Subcutaneous abdominal adipose tissue (tissue), 5 donors: ENCODE data around the gene IWS1.

ENCODE experiments used
- H3K27ac ChIP-seq: one replicate; pipeline ENCODE4 v1.7.0; 2013; ENCODE audit warnings: low read depth, mild to moderate bottlenecking, inconsistent platforms, low read length, moderate library complexity
- H3K27me3 ChIP-seq, 5 donors: one replicate each; pipeline ENCODE4 v1.7.0; 2013; ENCODE audit warnings: low read length in 5 of 5, inconsistent platforms in 1 of 5; ENCODE audit not compliant: control insufficient read depth in 5 of 5, insufficient read depth in 4 of 5
- H3K36me3 ChIP-seq, 5 donors: one replicate each; pipeline ENCODE4 v1.7.0; 2013; ENCODE audit warnings: low read length in 5 of 5; ENCODE audit not compliant: control insufficient read depth in 5 of 5, insufficient read depth in 5 of 5
- H3K4me1 ChIP-seq, 5 donors: one replicate each; pipeline ENCODE4 v1.7.0; 2013; ENCODE audit warnings: low read length in 5 of 5, mild to moderate bottlenecking in 3 of 5, moderate library complexity in 1 of 5; ENCODE audit not compliant: control insufficient read depth in 5 of 5, insufficient read depth in 5 of 5
- H3K4me3 ChIP-seq, 5 donors: one replicate each; pipeline ENCODE4 v1.7.0; 2013; ENCODE audit warnings: low read length in 5 of 5, low read depth in 1 of 5
- H3K9ac ChIP-seq, 5 donors: one replicate each; pipeline ENCODE4 v1.7.0; 2013; ENCODE audit warnings: low read length in 5 of 5, mild to moderate bottlenecking in 4 of 5, moderate library complexity in 3 of 5
- H3K9me3 ChIP-seq, 5 donors: one replicate each; pipeline ENCODE4 v1.7.0; 2013; ENCODE audit warnings: low read length in 5 of 5; ENCODE audit not compliant: control insufficient read depth in 5 of 5
- donor health status: healthy.
- donor health status: healthy.
- donor health status: healthy.
- donor health status: healthy.
- donor health status: healthy.

IWS1 gene

DNA sequence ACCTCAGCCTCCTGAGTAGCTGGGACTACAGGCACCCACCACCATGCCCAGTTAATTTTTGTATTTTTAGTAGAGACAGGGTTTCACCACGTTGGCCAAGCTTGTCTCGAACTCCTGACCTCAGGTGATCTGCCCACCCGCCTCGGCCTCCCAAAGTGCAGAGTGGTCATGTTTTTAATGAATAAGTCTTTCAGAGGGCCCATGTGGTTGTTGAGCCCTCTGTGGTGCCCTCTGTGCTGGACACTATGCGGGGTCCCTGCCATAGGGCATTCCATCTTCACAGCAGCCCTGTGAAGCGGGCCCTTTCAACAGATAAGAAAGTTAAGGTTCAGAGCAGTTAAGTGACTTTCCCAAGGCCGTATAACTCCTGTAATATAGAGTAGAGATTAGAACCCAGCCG lies 35.1 kb upstream of the IWS1 start:
- H3K9ac ChIP-seq: no peak overlapping the region
- no peaks in the 10 kb centered on the region for H3K27me3 ChIP-seq
- H3K27ac ChIP-seq: no peak overlapping the region
- H3K4me3 ChIP-seq: no peak overlapping the region
- H3K4me1 ChIP-seq: peaks cover 3 to 29% (median 21%) of the 10 kb centered on the region in 5 donors
- peaks cover 0 to 4% (median 3%) of the 10 kb centered on the region in 5 donors for H3K9me3 ChIP-seq
- H3K36me3 ChIP-seq: no peaks in the 10 kb centered on the region

DNA sequence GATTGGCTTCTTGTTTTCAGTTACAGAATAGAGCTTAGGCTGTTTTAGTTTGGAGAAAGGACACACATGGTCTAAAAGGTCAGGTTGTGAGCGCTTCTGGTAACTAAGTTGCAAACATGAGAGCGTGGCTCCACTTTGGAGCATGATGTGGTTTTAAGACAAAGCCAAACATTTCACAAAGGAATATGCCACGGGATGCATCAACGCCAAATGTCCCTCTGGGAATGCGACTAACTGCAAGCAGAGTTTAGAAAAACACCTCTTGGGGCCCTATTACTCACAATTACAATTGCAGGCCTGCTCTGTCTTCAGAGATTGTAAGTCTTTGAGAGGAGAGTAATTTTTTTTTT lies 34.6 kb upstream of the IWS1 start:
- Histone ChIP-seq H3K9me3 (peaks cover 0 to 7% (median 3%) of the 10 kb centered on the region in 5 donors), H3K36me3 (no peaks in the 10 kb centered on the region), H3K4me3 (no peak overlapping the region), H3K9ac (peak overlapping the region in 1 of 5 donors; percentile 2), H3K27ac (no peak overlapping the region), H3K4me1 (peaks cover 3 to 29% (median 21%) of the 10 kb centered on the region in 5 donors), H3K27me3 (no peaks in the 10 kb centered on the region)

DNA sequence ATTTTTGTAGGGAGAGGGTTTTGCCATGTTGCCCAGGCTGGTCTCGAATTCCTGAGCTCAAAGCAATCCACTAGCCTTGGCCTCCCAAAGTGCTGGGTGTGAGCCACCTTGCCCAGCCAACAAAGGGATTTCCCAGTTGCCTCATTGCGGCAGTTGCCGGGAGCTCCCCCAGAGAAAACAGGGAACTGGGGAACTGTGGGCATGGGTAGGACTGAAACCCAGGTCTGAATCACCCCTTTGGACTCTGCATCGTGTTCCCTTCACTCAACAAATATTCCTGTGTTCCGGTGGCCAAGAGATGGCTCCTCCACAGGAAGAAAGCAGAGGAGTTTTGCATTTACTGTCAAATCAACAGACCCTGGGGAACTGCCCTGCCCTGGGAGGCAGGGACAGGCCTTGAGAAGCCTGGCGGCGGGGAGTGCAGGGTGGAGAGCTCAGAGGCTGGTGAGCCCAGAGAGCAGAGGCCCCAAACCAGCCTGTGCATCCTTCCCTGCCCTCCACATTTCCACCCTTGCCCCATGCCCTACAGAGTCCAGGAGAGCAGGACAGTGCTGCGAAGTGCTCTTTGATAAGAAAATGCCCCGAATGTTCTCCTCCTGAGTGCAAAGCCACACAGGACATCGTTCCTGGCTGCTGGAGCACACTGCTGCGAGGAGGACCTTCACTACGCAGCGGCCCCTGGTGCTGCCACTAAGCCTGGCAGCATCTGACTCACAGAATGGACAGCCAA lies 34.1 kb upstream of the IWS1 start:
- Histone ChIP-seq H3K9ac (peak overlapping the region in 1 of 5 donors; percentile 2), H3K27ac (no peak overlapping the region), H3K36me3 (no peaks in the 10 kb centered on the region), H3K4me3 (no peak overlapping the region), H3K4me1 (peaks cover 3 to 29% (median 21%) of the 10 kb centered on the region in 5 donors), H3K27me3 (no peaks in the 10 kb centered on the region), H3K9me3 (peaks cover 0 to 8% (median 3%) of the 10 kb centered on the region in 5 donors)

DNA sequence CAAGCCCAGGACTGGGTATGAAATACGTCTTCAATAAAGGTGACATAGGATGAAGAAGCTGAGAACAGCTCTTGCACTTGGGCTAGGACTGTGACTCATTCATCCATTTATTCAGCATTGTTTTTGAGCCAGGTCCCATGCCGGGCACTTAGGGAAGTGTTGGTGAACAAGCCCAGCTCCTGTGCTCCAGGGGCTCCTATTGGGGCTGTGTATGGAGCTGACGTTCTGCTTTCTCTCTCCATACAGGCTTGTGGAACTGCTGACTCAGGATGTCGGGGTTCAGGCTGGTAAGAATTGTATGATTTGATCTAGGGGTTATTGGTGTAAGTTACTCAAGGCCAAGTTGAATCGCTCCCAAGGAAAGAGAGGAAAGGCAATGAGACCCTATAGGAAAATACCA lies 33.2 kb upstream of the IWS1 start:
- Histone ChIP-seq H3K36me3 (no peaks in the 10 kb centered on the region), H3K9ac (no peak overlapping the region), H3K4me3 (no peak overlapping the region), H3K4me1 (peaks cover 3 to 29% (median 21%) of the 10 kb centered on the region in 5 donors), H3K9me3 (peaks cover 0 to 8% (median 3%) of the 10 kb centered on the region in 5 donors), H3K27ac (no peak overlapping the region), H3K27me3 (no peaks in the 10 kb centered on the region)

DNA sequence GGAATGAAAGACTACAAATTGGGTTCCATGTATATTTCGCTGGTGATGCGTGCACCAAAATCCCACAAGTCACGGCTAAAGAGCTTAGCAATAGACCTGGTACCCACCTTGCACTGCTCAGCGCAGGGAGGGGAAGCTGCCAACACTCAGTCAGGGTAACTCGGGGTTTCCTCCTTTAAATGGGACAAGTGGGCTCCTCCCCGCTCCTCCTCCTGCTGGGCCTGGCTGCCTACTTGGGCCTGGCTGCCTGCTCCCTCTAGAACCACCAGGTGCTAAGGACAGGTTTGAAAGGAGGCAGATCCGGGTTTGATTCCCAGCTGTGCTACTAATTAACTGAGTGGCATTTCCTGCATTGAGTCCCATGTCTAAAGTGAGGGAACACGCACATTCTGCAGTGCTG lies 32.6 kb upstream of the IWS1 start:
- Histone ChIP-seq H3K9ac (no peak overlapping the region), H3K27ac (no peak overlapping the region), H3K36me3 (no peaks in the 10 kb centered on the region), H3K4me3 (no peak overlapping the region), H3K4me1 (peaks cover 3 to 29% (median 21%) of the 10 kb centered on the region in 5 donors), H3K9me3 (peaks cover 0 to 8% (median 3%) of the 10 kb centered on the region in 5 donors), H3K27me3 (no peaks in the 10 kb centered on the region)

DNA sequence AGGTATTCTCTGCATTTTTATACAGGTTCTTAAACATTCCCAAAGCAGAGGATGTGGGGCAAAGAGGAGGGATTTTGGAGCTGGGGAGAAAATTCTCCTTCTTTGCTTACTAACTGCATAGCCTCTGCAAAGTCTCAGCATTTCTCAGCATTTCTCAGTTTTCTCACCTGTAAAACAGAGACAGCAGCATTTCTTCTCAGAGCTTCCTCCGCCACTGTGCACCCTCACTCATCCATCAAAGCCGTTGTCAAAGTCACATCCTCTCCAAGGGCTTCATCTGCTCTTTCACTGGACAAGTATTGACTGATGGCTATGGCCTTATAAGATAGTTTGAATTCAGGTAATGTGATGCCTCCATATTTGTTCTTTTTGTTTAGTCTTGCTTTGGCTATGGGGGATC lies 26.6 kb upstream of the IWS1 start:
- Histone ChIP-seq H3K36me3 (no peaks in the 10 kb centered on the region), H3K9me3 (peaks cover 0 to 4% (median 0%) of the 10 kb centered on the region in 5 donors), H3K27ac (no peak overlapping the region)

DNA sequence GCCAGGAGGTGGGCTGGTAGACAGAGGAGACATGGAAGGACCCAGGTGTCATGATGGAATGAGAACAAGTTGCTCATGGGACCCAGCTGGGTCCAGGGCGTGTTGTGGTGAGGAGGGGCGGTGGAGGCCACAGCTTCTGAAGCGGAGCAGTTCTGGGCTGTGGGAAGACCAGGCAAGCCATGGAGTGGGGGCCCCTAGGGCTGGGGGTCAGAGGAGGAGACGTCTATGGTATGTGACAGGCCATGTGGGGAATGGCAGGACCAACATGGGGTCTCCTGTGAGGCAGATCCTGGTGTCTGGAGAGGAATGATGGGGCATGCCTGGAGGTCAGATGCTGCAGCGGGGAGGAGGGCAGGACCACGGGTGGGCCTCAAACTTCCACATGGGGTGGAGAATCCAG lies 26.0 kb upstream of the IWS1 start:
- no peaks in the 10 kb centered on the region for H3K36me3 ChIP-seq
- H3K4me1 ChIP-seq: no peaks in the 10 kb centered on the region
- H3K9me3 ChIP-seq: peaks cover 0 to 4% (median 0%) of the 10 kb centered on the region in 5 donors
- H3K27ac ChIP-seq: no peak overlapping the region
- no peaks in the 10 kb centered on the region for H3K27me3 ChIP-seq
- H3K9ac ChIP-seq: no peak overlapping the region
- H3K4me3 ChIP-seq: no peak overlapping the region

More for the DNA sequence above, 26.6 kb upstream of the IWS1 start:
- no peak overlapping the region for H3K4me3 ChIP-seq
- no peak overlapping the region for H3K9ac ChIP-seq
- H3K27me3 ChIP-seq: no peaks in the 10 kb centered on the region
- no peaks in the 10 kb centered on the region for H3K4me1 ChIP-seq

DNA sequence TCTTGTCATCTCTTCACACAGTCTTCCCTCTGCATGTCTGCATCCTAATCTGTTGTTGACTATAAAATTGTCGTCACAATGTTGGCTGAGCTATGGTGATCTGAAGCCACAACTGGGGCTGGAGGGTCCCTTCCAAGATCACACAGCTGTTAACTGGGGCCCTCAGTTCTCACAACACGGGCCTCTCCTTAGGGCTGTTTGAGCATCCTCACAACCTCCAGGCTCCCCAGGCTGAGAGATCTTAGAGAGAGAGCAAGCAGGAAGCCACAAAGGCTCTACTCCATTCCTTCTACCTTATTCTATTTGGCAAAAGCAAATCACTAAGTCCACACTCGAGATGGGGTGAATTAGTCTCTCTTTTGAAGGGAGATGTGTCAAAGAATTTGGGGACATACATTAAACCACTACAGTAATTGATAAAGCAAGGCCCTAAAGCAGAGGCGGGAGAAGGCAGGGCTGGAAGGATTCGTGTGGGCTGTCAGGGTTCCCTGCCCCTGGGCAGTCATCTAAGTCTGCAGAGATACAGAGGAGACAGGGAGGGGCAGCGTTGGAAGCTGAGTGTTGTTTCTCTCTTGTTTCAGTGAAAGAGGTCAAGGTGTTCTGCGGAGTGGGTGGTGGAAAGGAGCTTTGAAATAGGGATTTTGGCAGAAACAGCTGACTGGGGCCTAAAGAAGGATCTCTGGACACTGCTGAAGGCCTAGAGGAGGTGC lies 25.1 kb upstream of the IWS1 start:
- H3K27me3 ChIP-seq: no peaks in the 10 kb centered on the region
- H3K9me3 ChIP-seq: peaks cover 0 to 4% (median 0%) of the 10 kb centered on the region in 5 donors
- no peaks in the 10 kb centered on the region for H3K4me1 ChIP-seq
- H3K36me3 ChIP-seq: no peaks in the 10 kb centered on the region
- no peak overlapping the region for H3K9ac ChIP-seq
- no peak overlapping the region for H3K4me3 ChIP-seq
- H3K27ac ChIP-seq: no peak overlapping the region

DNA sequence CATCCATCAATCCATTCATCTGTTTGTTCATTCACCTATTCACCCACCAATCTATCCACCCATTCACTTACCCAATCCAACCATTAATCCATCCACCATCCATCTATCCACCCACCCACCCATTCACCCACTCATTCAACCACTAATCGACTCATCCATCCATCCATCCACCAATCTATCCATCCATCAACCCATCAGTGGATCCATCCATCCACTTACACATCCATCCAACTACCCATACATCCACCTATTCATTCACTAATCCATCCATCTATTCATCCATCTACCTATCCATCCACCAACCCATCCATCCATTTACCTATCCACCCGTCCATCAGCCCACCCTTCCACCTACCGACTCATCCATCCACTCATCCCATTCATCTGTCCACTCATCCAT lies 20.5 kb upstream of the IWS1 start:
- no peaks in the 10 kb centered on the region for H3K36me3 ChIP-seq
- no peak overlapping the region for H3K27ac ChIP-seq
- H3K9ac ChIP-seq: no peak overlapping the region
- no peak overlapping the region for H3K4me3 ChIP-seq
- H3K4me1 ChIP-seq: peaks cover 0 to 6% (median 4%) of the 10 kb centered on the region in 5 donors
- H3K9me3 ChIP-seq: no peaks in the 10 kb centered on the region
- H3K27me3 ChIP-seq: no peaks in the 10 kb centered on the region

DNA sequence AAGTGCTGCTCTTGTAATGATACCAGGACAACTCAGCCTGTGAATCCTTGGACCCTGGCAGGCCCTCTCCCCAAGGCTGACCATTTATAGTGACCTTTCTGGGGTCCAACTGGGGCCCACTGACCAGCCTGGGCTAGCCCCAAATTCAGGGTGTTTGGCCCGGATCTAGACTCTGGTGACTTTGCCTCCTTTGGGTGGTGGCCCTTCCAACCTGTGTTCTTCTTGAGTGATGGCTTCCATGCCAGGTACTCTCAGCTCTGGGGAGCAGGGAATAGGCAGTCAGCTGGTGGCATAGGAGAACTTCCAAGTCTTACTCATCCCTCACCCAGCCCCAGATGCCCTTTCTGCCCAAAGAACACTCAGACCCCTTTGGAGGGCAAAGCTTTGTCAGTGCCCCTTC lies 19.5 kb upstream of the IWS1 start:
- H3K27me3 ChIP-seq: no peaks in the 10 kb centered on the region
- no peak overlapping the region for H3K27ac ChIP-seq
- H3K9me3 ChIP-seq: no peaks in the 10 kb centered on the region
- H3K36me3 ChIP-seq: no peaks in the 10 kb centered on the region
- no peak overlapping the region for H3K9ac ChIP-seq
- H3K4me1 ChIP-seq: peaks cover 0 to 11% (median 8%) of the 10 kb centered on the region in 5 donors
- no peak overlapping the region for H3K4me3 ChIP-seq
